K562 (cell line): ENCODE results near the gene TMA16. TPM values are rescaled to one million over a fixed set of nuclear protein-coding genes. Genes with fewer than 3 reads are reported as not detected.

Experiments
- AFF1 ChIP-seq, 2 experiments: fragments of 450-650 bp; IDR thresholded peaks; 2 replicates each; pipeline ENCODE4 v1.6.1; 2018; ENCODE audit warnings: mild to moderate bottlenecking in 2 of 2, low read depth in 1 of 2; ENCODE audit not compliant: partially characterized antibody in 2 of 2
- CTBP1 ChIP-seq: fragments of 450-650 bp; IDR thresholded peaks from 2 replicates; pipeline ENCODE4 v1.6.1; 2016; ENCODE audit warnings: borderline replicate concordance
- HLTF ChIP-seq: fragments of 450-650 bp; IDR thresholded peaks from 2 replicates; pipeline ENCODE4 v1.6.1; 2016
- PATZ1 ChIP-seq: fragments of 250-450 bp; sonication (Bioruptor Pico); IDR thresholded peaks from 2 replicates; pipeline ENCODE4 v1.5.0; 2020; ENCODE audit warnings: mild to moderate bottlenecking, borderline replicate concordance
- POLR2AphosphoS5 ChIP-seq: IDR thresholded peaks from 2 replicates; pipeline ENCODE4 v1.6.1; 2011; ENCODE audit warnings: mild to moderate bottlenecking, low read depth, low read length, moderate library complexity; ENCODE audit not compliant: control insufficient read depth, insufficient read depth
- SIN3B ChIP-seq: fragments of 450-650 bp; IDR thresholded peaks from 2 replicates; pipeline ENCODE4 v1.6.1; 2017; ENCODE audit warnings: low read depth, mild to moderate bottlenecking, moderate library complexity
- STAT6 ChIP-seq: sonication (generic); formaldehyde crosslinking; IDR thresholded peaks from 2 replicates; pipeline ENCODE4 v1.8.1; 2023; ENCODE audit warnings: mild to moderate bottlenecking, missing genetic modification reagents
- UBTF ChIP-seq, 2 experiments: IDR thresholded peaks; 2 replicates each; pipeline ENCODE4 v1.6.1; 2012; ENCODE audit warnings: improper control_type of control experiment in 2 of 2, low read depth in 2 of 2, low read length in 2 of 2, borderline replicate concordance in 1 of 2
- ZBTB5 ChIP-seq: fragments of 450-650 bp; IDR thresholded peaks from 2 replicates; pipeline ENCODE4 v1.6.1; 2017; ENCODE audit warnings: antibody characterized with exemption
- polyA plus RNA-seq, 8 experiments: library from polyadenylated mRNA; depleted of rRNA in 4 of 8; stranded (reverse) in 5 of 8; unstranded in 3 of 8; fragments of >200 nt; fragmentation: Nextera tagmentation in 2 of 8; fragmentation: Illumina TruSeq in 1 of 8; extraction: Ambion mirVana in 2 of 8; extraction: Trizol in 1 of 8; gene quantifications; 2 replicates each; pipeline versions ENCODE4 v1.2.1 to v1.2.3, GENCODE V29; 2011 to 2014; ENCODE audit warnings: inconsistent platforms in 1 of 8, missing spikeins in 1 of 8
- total RNA-seq, 7 experiments: library from RNA; depleted of rRNA in 6 of 7; stranded (reverse); fragments of >200 nt in 6 of 7; fragmentation: Illumina TruSeq in 2 of 7; extraction: Trizol in 2 of 7; gene quantifications; 2 replicates each; pipeline versions ENCODE4 v1.2.1 to v1.2.3, GENCODE V29; 2011 to 2021; ENCODE audit warnings: low replicate concordance in 1 of 7

TMA16 gene
- total and polyA plus RNA-seq, 9 of the 15 experiments (the other 6 are each of a cell fraction or from before 2014, with no cell fraction given) = 27.7 to 74.8 (median 66.6) TPM

- TF ChIP-seq AFF1 (IDR thresholded peaks at IDR 0.05; ENCODE audit: low read depth in 1 of 2, partially characterized antibody in 2 of 2) (peak in 1 of 2 experiments; percentile 56), HLTF (peak; percentile 68; the same call in 1 of the 2 replicates), SIN3B (peak; percentile 84), ZBTB5 (no peak), PATZ1 (CRISPR knock-in tag) (no peak), POLR2AphosphoS5 (peak; percentile 90), STAT6 (CRISPR knock-in tag) (0 out of 2 replicates have a peak, but pooled peaks have one; percentile 78), CTBP1 (peak; percentile 71), UBTF (IDR thresholded peaks at IDR 0.05; ENCODE audit: borderline replicate concordance in 1 of 2, low read depth in 2 of 2, low read length in 2 of 2) (peak; percentile 99 to 100)
Observed at GRCh38 chr4:163494360-163495241, at the start of gene TMA16 (continued).
